ENCODE results near the gene CDKN2D.

CDKN2D gene

GRCh38 chr19:10518444-10519361 lies 50.1 kb downstream of the CDKN2D start:
- no peak for DNase-seq

GRCh38 chr19:10517760-10518443 lies 50.9 kb downstream of the CDKN2D start:
- DNase-seq = no peak

GRCh38 chr19:10517361-10517759 lies 51.4 kb downstream of the CDKN2D start, which contains the start of gene S1PR5:
S1PR5 (minus strand) TSS chr19:10517447; CDS start chr19:10515011, 2,436 bp downstream.
- DNase-seq = no peak

- DNase-seq = no peak
Observed at GRCh38 chr19:10516671-10517286, 52.0 kb downstream of the CDKN2D start.
